Measurements from ENCODE around the gene RAB29.
"Not testable (repeated sequence)": the region's sequence is repeated elsewhere in the genome, so short reads cannot be mapped to it uniquely, and the experiment has no call there.

The RAB29 gene

DNA sequence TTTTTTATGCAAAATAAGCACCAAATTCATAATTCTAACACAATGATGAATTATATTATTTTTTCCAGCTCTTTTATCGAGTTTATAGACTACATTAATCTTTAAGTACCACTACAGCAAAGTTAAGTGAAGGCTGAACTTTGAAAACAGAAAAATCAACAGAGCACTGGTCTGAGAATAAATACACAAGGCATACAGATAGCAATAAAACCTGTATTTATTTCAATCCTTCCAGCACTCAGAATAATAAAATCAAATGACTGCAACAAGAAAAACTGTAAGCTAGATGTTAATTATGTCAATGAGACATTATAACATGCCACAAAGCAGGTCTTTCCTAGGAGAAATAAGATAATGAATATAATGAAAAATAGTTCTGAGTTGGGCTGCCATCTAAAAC is 49.8 kb downstream of the RAB29 start:
- DNase-seq (ENCODE audit: low spot score), result no peak

DNA sequence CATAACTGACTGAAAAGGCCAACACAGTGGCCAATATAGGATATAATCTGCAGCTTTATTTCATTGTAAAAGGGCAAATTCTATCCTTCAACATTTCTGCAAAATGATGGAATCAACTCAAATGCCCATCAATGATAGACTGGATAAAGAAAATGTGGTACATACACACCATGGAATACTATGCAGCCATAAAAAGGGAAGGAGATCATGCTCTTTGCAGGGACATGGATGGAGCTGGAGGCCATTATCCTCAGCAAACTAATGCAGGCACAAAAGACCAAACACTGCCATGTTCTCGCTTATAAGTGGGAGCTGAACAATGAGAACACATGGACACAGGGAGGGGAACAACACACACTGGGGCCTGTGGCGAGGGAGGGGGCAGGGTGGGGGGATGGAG is 54.5 kb downstream of the RAB29 start:
- not testable (repeated sequence) for DNase-seq (ENCODE audit: low spot score)

DNA sequence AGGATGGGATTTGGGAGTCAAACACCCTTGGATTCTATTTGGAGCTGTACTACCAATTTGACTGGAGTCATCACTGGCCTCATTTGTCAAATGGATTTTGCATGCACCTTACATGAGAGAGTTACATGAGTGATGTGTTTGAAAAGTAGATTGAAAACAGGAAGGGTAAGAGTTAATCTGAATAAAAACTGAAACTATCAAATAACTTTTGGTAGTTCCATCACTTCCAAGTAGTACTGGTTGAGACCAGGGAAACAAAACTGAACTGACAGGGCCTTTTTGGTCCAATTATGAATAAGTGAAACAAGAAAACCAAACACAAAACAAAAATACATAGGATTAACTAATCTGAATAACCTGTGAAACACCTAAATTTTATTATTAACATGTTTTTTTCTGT is 55.5 kb downstream of the RAB29 start:
- DNase-seq (ENCODE audit: low spot score), result no peak

DNA sequence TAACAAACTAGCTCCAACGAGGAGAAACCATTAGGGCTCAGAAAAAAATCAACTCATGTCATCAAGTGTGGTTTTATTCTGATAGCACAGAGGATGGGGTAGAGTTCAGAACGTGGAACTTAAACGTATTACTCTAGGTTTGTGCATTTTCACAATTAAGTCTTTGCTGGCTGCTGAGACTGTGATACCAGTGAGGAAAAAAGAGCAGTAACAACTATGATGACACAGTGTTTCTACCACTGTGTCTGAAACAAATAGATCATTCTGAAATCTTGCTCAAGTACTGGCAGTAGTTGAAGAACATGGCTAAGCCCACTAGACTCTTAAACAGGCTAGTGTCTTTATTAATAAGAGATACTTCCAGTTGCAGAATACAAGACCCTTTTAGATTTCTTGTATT is 56.3 kb downstream of the RAB29 start:
- DNase-seq (ENCODE audit: low spot score), result no peak
